ENCODE results near the gene TM9SF4.
"Not testable (repeated sequence)": the region's sequence is repeated elsewhere in the genome, so short reads cannot be mapped to it uniquely, and the experiment has no call there.

The TM9SF4 gene

GRCh38 chr20:32162351-32162750 is 52.8 kb downstream of the TM9SF4 start:
- no peak for DNase-seq

GRCh38 chr20:32163951-32164350 is 54.4 kb downstream of the TM9SF4 start:
- DNase-seq, result no peak

GRCh38 chr20:32164984-32165735 is 55.6 kb downstream of the TM9SF4 start:
- no peak for DNase-seq

GRCh38 chr20:32165836-32166545 is 56.5 kb downstream of the TM9SF4 start:
- DNase-seq, result no peak

GRCh38 chr20:32167552-32167951 is 58.0 kb downstream of the TM9SF4 start:
- no peak for DNase-seq

GRCh38 chr20:32168184-32168910 is 58.8 kb downstream of the TM9SF4 start:
- DNase-seq, result peak; percentile 64

GRCh38 chr20:32177696-32178095 is 68.2 kb downstream of the TM9SF4 start:
- not testable (repeated sequence) for DNase-seq

DNA sequence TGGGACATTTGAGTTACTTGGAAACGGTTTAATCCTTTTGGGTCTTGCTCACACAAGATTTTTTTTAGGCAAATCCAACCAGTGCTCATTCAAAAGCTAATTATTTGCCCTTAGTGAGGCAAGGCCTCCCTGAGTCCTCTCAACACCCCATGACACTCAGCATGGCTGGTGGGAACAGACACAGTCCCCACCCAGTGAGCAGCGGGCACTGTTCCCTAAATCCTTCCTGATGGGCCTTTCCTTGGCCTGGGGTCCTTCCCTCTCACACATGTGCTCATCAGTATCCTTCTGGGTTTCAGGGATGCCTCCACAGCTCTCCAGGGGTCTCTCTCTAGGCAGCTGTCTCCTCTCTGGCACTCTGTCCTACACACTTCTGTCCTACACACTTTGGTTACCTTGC is 70.0 kb downstream of the TM9SF4 start:
- no peak for DNase-seq

GRCh38 chr20:32179934-32180333 is 70.4 kb downstream of the TM9SF4 start:
- DNase-seq, result no peak

DNA sequence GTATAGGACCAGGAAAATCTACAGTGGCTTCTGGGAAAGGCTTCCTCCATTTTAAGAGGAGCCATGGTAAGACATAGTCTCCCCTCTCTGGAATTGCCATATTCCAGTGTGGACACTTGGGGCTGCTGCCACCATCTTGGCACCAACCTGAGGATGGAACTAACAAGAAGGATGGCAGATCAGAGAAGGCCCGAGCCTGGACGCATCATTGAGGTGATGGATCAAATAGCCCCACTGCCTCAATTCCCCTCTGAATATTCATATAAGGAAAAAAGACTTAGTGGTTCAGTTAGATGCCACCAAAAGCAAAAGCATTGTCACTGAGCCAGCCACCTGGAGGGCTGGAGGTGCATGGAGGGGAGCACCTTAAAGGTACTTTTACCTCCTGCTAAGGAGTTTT is 72.1 kb downstream of the TM9SF4 start:
- no peak for DNase-seq

DNA sequence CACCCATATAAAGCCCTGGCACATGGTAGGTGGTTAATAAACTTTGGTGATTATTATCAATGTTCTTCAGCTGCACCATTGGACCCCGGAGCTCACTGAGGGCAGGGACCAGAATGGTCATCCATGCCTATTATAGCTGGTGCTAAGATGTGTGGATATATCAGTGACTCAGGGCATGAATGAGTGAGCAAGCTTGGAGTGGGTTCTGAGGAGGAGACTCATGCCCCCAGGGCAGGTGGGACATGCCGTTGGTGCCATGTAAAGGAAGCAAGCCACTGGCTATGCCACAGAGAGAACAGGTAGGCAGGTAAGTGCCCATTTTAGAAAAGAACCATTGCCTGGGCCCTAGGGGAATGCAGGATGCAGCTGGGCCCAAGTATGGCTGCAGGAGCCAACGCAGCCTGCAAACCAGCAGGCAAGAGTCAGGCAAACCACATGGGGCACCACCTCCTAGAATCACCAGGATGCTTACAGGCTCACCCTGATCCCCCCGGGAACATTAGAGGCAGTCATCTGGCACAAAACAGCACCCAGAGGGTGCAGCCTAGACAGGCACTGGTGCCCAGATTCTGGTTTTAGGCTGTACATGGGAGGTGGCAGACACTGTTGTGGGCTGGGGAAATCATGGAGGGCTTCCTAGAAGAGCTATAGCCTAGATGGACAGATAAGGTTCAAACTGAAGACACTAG is 74.6 kb downstream of the TM9SF4 start:
- DNase-seq, result no peak

- no peak for DNase-seq
Measured at GRCh38 chr20:32184961-32185603, 75.6 kb downstream of the TM9SF4 start.

DNA sequence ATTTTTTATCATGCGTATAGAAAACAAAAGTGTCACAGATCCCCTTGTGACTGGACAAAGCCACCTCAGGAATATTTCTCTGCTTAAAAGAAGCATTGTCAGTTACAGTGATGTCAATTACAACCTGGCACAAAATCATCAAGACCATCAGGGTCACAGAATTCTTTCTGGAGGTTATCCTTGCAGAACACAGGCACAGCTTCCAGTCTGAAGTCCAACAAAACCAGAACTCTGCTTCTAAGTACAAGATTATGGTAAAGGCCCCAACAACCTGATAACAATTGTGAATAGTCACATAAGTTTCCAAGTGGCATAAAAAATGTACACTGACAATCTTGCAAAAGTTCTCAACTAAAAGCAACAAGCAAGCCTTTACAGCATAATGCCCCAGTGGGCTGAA is 77.0 kb downstream of the TM9SF4 start:
- DNase-seq, result no peak

GRCh38 chr20:32188376-32189122 is 79.0 kb downstream of the TM9SF4 start:
- DNase-seq, result no peak

- no peak for DNase-seq
Measured at GRCh38 chr20:32189123-32189410, 79.6 kb downstream of the TM9SF4 start.

- DNase-seq, result peak; percentile 43
Measured at GRCh38 chr20:32189691-32190615, 80.4 kb downstream of the TM9SF4 start.

- no peak for DNase-seq
Measured at GRCh38 chr20:32190616-32191415, 81.3 kb downstream of the TM9SF4 start.

GRCh38 chr20:32191422-32191821 is 81.9 kb downstream of the TM9SF4 start:
- DNase-seq, result no peak

DNA sequence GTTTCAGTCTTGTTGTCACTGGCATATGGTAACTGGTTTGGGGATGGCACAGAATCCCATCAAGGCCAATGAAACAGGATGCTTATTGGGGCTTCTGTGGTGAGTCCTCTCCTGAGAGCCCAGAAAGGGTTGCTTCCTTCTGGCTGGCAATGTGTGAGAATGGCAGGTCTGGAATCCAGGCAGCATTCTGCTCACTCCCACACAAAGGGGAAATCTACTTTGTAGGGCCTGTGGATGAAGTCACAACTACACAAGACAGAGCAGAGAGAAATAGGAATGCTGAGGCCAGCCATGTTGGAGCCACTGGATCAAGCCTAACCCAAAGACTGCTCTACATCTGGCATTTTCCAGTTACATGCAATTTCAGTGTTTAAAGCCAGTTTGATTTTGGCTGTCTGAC is 82.4 kb downstream of the TM9SF4 start:
- DNase-seq, result no peak

GRCh38 chr20:32192698-32193097 is 83.2 kb downstream of the TM9SF4 start:
- DNase-seq, result no peak
